ENCODE data around the gene BANF2. TPM values are rescaled to one million over a fixed set of nuclear protein-coding genes. Genes with fewer than 3 reads are reported as not detected.

Gene BANF2
- total RNA-seq, 6 experiments from 2014 or later: not detected

DNA sequence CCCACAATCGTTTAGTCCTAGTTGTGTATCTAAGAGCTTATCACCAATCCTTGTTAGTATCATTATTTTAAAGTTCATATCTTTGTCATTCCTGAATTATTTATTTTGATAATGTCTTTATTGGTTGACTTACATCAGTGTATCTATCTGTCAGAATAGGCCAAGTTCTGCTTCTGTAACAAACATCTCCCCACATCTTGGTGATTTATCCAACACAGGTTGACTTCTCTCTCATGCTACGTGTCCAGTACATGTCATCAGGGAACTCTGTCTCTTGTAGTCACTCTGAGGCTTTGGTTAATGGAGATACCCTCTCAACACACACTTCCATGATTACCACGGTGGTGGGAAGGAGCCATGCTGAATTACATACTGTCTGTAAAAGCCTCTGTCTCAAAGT lies 38.4 kb downstream of the BANF2 start:
- H3K27ac Mint-ChIP-seq: no peak overlapping the region
- no peak overlapping the region for H3K4me3 Mint-ChIP-seq
- DNase-seq: no peak
- peaks cover 13% of the 10 kb centered on the region for H3K36me3 Mint-ChIP-seq (ENCODE audit: low read depth)
- peaks cover 30% of the 10 kb centered on the region for H3K4me1 Mint-ChIP-seq (ENCODE audit: low read depth)
- peaks cover 8% of the 10 kb centered on the region for H3K27me3 Mint-ChIP-seq (ENCODE audit: insufficient read depth)
- H3K9me3 Mint-ChIP-seq: peaks cover 22% of the 10 kb centered on the region
- TF ChIP-seq, protein P1, sequence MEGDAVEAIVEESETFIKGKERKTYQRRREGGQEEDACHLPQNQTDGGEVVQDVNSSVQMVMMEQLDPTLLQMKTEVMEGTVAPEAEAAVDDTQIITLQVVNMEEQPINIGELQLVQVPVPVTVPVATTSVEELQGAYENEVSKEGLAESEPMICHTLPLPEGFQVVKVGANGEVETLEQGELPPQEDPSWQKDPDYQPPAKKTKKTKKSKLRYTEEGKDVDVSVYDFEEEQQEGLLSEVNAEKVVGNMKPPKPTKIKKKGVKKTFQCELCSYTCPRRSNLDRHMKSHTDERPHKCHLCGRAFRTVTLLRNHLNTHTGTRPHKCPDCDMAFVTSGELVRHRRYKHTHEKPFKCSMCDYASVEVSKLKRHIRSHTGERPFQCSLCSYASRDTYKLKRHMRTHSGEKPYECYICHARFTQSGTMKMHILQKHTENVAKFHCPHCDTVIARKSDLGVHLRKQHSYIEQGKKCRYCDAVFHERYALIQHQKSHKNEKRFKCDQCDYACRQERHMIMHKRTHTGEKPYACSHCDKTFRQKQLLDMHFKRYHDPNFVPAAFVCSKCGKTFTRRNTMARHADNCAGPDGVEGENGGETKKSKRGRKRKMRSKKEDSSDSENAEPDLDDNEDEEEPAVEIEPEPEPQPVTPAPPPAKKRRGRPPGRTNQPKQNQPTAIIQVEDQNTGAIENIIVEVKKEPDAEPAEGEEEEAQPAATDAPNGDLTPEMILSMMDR (IDR thresholded peaks at IDR 0.05): no peak

DNA sequence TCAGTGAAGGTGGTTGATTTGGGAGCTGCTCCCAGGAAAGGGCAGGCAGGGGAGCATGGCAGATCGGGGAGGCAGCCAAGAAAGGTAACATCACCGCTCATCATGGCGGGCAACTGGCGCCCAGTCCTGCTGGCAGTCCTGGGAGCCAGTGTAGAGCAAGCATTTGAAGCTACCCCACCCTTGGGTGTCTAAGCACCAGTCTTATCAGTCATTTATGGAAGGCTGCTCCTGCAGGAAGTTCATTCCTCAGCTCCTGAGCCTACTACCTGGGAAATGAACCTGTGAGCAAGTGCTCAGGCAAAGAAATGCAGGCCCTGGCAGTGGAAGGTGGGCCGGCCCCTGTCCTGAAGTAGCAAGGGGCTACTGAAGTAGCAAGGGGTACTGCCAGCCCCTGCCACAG lies 41.5 kb downstream of the BANF2 start:
- TF ChIP-seq, protein P1 (IDR thresholded peaks at IDR 0.05): no peak
- Mint-ChIP-seq H3K27me3 (ENCODE audit: insufficient read depth) (peaks cover 9% of the 10 kb centered on the region), H3K27ac (no peak overlapping the region), H3K36me3 (ENCODE audit: low read depth) (peaks cover 5% of the 10 kb centered on the region), H3K4me1 (ENCODE audit: low read depth) (peaks cover 4% of the 10 kb centered on the region; the same call in 1 of the 2 replicates), H3K4me3 (no peak overlapping the region), H3K9me3 (peaks cover 12% of the 10 kb centered on the region)
- no peak for DNase-seq

DNA sequence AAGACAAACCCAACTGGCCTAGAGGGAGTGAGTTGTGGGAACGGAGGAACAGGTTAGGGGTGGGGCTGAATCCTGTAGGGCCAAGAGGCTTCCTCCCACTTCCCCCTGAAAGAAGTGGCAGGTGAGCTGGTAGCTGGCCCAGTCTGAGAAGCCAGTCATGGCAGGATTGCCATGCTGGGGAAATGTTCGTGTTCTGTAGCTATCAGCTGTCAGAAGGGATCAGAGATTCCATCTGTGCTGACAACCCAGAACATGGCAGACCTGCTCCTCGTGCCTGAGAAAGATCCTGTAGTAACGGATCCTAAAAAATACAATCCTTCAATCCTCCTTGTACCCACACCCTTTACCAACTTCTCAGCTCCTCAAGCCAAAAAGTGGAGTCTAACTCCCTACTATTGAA lies 43.0 kb downstream of the BANF2 start:
- Mint-ChIP-seq H3K27me3 (ENCODE audit: insufficient read depth) (peaks cover 6% of the 10 kb centered on the region; the same call in 1 of the 2 replicates), H3K27ac (no peak overlapping the region), H3K36me3 (ENCODE audit: low read depth) (no peaks in the 10 kb centered on the region), H3K4me1 (ENCODE audit: low read depth) (peaks cover 14% of the 10 kb centered on the region), H3K4me3 (no peak overlapping the region), H3K9me3 (peaks cover 8% of the 10 kb centered on the region)
- no peak for DNase-seq
- TF ChIP-seq, protein P1 (IDR thresholded peaks at IDR 0.05): no peak

DNA sequence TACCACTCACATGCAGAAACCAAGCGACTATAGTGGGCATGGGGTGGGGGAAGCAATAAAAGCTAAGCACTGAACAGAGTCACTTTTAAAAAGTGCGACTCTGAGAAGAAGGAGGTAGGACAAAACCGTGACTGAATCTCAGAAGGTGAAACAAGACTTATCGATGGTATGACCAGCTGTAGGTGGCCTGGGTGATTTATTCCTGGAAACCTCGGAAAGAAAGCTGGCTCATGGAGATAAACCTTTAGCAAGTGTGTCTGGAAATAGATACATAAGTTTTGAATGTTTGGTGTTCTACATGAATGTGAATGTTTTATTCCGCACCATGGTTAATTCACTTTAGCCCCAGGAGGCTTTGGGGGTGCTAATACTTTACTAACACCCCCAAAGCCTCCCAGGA lies 43.9 kb downstream of the BANF2 start:
- TF ChIP-seq, protein P1 (IDR thresholded peaks at IDR 0.05): no peak
- DNase-seq: no peak
- Mint-ChIP-seq H3K27ac (no peak overlapping the region), H3K9me3 (peaks cover 8% of the 10 kb centered on the region), H3K27me3 (ENCODE audit: insufficient read depth) (peaks cover 6% of the 10 kb centered on the region; the same call in 1 of the 2 replicates), H3K36me3 (ENCODE audit: low read depth) (no peaks in the 10 kb centered on the region), H3K4me1 (ENCODE audit: low read depth) (peaks cover 21% of the 10 kb centered on the region), H3K4me3 (no peak overlapping the region)

DNA sequence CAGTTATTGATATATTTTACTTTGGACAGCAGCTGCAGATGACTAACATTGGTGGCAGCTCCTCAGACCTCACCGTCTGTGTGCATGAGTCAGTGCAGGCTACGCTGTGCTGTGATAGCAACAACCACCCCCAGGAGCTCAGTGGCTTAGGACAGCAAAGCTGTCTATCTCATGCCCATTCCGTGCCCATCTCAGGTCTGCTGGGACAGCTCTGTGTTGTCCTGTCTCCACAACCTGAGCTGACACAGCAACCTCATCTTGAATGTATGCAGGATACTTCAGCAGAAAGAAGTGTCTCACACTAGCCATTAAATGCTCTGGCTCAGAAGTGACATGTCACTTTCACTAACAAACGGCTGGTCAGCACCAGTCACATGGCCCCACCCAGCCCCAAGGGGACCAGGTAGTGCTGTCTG lies 47.7 kb downstream of the BANF2 start:
- Mint-ChIP-seq H3K27me3 (ENCODE audit: insufficient read depth) (peaks cover 7% of the 10 kb centered on the region), H3K4me3 (peak overlapping the region; percentile 71), H3K27ac (peak overlapping the region; percentile 65), H3K4me1 (ENCODE audit: low read depth) (peaks cover 28% of the 10 kb centered on the region), H3K9me3 (no peaks in the 10 kb centered on the region), H3K36me3 (ENCODE audit: low read depth) (no peaks in the 10 kb centered on the region)
- peak; percentile 87 for DNase-seq
- TF ChIP-seq, protein P1 (IDR thresholded peaks at IDR 0.05): no peak

DNA sequence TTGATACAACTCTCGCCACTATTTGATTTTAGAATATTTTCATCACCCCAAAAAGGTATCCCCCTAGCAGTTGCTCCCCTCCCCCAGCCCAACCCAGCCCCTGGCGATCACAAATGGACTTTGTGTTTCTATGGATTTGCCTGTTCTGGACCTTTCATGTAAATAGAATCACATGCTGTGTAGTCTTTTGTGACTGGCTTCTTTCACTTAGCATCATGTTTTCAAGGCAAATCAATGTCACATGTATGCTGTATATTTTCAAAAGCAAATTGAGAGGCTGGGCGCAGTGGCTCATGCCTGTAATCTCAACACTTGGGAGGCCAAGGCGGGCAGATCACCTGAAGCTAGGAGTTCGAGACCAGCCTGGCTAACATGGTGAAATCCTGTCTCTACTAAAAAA lies 48.5 kb downstream of the BANF2 start:
- no peak overlapping the region for H3K4me3 Mint-ChIP-seq
- H3K9me3 Mint-ChIP-seq: no peaks in the 10 kb centered on the region
- H3K36me3 Mint-ChIP-seq (ENCODE audit: low read depth): no peaks in the 10 kb centered on the region
- no peak for DNase-seq
- no peak overlapping the region for H3K27ac Mint-ChIP-seq
- TF ChIP-seq, protein P1 (IDR thresholded peaks at IDR 0.05): no peak
- peaks cover 28% of the 10 kb centered on the region for H3K4me1 Mint-ChIP-seq (ENCODE audit: low read depth)
- H3K27me3 Mint-ChIP-seq (ENCODE audit: insufficient read depth): peaks cover 11% of the 10 kb centered on the region
